Measurements from ENCODE around the gene MYO7B. TPM values are rescaled to one million over a fixed set of nuclear protein-coding genes. Genes with fewer than 3 reads are reported as not detected.

Gene MYO7B
- total RNA-seq, 4 donors from 2014 or later: 0.12 to 1.3 (median 0.42) TPM

DNA sequence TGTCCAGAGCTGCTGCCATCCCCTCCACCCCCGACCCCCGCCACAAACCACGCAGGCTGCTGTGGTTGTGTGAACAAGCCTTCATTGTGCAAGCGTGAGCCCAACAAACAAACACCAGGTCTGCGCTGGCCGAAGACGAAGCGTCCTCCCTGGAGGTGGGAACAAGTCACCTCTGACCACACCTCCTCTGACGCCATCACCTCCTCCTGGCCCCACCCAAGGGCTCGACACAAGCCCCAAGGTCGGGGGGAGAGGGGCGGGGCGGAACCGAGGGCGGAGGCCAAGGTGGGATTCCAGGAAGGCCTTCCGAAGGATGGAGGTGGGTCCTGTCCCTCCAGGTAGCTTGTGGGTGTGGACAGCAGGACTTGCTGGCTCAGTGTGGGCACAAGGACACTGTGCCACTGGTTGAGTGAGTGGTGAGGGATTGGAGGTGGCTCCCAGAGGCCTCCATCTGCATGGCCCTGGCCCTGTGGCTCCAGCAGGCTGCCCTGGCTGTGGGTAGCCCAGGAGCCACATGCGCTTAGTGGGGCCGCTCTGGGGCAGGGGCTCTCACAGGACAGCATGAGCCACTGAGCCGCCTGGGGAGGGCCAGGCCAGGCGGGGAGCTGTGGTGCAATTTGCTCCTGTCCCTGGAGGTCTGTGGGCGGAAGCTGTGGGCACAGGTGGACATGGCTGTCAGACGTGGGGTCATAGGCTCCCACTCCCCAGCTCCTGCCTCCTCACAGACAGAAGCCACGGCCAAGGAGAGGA, 103.1 kb downstream of the MYO7B start:
- ATAC-seq (ENCODE audit: low FRiP score) (no peak), DNase-seq (ENCODE audit: low spot score) (no peak)

GRCh38 chr2:127639111-127639474, 103.6 kb downstream of the MYO7B start:
- TF ChIP-seq CTCF (IDR thresholded peaks at IDR 0.05): no peak
- DNase-seq (ENCODE audit: low spot score): no peak
- ATAC-seq (ENCODE audit: low FRiP score): no peak

More for the DNA sequence above, 103.1 kb downstream of the MYO7B start:
- no peak for TF ChIP-seq CTCF (IDR thresholded peaks at IDR 0.05)

GRCh38 chr2:127640082-127641072, 104.9 kb downstream of the MYO7B start:
- DNase-seq (ENCODE audit: low spot score) (no peak), ATAC-seq (ENCODE audit: low FRiP score) (no peak)
- TF ChIP-seq CTCF (IDR thresholded peaks at IDR 0.05): no peak

- DNase-seq (ENCODE audit: low spot score): no peak
- TF ChIP-seq CTCF (IDR thresholded peaks at IDR 0.05): no peak
- ATAC-seq (ENCODE audit: low FRiP score): no peak
These were observed 105.7 kb downstream of the MYO7B start for GRCh38 chr2:127641133-127641532.

DNA sequence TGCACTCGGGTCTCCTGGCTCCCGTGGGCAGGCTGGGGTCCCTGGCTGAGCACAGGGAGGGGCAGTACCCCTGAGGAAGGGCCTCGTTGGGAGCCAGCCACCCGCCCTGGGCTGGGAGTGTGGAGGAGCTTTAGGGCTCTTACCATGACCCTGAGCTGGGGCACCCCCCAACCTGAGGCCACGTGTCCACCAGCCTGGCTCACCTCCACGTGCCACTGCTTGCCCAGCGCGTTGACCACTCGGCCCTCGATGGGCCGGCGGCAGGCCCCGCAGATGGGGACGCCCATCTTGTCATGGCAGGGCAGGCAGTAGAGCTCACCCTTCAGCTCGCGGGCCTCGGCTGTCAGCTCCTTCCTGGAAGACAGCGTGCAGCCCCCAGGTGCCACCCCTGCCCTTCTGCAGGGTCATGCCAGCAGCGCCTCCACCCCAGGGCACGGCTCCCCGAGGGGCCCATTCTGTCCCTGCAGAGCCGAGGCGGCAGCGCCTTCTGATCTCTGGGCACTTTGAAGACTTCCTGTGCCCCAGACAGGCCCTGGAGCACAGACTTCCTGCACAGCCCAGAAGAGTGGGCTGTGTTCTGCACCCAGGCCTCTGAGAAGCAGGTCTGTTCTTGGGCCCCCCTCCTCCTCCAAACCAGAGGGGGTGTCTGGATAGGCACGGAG, 106.5 kb downstream of the MYO7B start:
- ATAC-seq (ENCODE audit: low FRiP score) (no peak), DNase-seq (ENCODE audit: low spot score) (no peak)
- no peak for TF ChIP-seq CTCF (IDR thresholded peaks at IDR 0.05)

DNA sequence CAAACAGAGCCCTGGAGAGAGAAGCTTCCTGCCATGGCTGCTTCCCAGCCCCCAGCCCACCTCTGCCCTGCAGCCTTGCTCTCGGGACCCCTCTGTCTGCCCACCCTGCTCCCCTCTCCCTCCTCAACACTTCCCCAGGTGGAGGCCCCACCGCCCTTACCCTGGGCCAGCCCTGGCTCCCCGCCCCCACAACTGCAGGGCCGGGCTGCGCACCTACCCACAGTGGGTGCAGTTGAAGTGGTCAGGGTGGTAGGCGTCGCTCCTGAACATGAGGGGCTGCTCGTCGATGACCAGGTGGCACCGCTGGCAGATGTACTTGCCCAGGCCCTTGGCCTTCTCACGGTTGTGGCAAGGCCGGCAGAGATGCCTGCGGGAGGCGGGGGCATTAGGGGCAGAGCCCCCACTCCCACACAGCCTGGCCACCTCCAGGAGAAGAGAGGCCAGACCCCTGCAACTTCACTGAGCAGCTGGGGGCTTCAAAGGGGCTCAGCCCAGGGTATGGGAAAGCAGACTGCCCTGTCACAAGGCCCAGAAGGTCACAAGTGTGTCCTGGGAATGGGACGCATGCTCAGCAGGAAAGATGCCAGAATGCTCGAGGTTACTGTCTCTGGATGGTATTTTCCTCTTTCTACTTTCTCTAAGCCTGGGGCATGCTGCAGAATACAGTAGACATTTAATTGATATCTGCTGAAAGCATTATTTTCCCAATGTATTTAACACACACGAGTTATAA, 107.4 kb downstream of the MYO7B start:
- no peak for TF ChIP-seq CTCF (IDR thresholded peaks at IDR 0.05)
- no peak for DNase-seq (ENCODE audit: low spot score)
- no peak for ATAC-seq (ENCODE audit: low FRiP score)

Data from omental fat pad (tissue), 4 donors.